ENCODE measurements around the gene LAMC2. TPM values are rescaled to one million over a fixed set of nuclear protein-coding genes. Genes with fewer than 3 reads are reported as not detected.

Gene LAMC2
- total and polyA plus RNA-seq, 9 donors: 0.47 to 33.7 (median 2.9) TPM

DNA sequence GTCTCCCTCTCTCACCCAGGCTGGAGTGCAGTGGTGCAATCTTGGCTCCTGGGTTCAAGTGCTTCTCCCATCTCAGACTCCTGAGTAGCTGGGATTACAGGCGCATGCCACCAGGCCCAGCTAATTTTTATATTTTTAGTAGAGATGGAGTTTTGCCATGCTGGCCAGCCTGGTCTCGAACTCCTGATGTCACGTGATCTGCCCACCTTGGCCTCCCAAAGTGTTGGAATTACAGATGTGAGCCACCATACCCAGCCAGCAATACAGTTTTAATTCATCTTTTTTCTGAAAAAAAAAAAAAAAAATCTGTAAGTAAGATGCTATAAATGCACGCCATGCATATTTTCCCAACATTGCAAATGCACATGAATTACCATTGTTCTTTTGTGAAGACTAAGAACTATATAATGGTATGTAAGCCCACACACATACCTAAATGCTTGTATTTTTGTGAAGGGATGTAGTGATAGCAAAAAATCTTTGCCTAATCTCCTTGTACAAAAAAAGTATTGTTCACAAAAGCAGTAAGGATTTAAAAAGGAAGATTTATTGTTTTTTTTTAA is 8.0 kb downstream of the LAMC2 start:
- TF ChIP-seq, protein P1, sequence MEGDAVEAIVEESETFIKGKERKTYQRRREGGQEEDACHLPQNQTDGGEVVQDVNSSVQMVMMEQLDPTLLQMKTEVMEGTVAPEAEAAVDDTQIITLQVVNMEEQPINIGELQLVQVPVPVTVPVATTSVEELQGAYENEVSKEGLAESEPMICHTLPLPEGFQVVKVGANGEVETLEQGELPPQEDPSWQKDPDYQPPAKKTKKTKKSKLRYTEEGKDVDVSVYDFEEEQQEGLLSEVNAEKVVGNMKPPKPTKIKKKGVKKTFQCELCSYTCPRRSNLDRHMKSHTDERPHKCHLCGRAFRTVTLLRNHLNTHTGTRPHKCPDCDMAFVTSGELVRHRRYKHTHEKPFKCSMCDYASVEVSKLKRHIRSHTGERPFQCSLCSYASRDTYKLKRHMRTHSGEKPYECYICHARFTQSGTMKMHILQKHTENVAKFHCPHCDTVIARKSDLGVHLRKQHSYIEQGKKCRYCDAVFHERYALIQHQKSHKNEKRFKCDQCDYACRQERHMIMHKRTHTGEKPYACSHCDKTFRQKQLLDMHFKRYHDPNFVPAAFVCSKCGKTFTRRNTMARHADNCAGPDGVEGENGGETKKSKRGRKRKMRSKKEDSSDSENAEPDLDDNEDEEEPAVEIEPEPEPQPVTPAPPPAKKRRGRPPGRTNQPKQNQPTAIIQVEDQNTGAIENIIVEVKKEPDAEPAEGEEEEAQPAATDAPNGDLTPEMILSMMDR (IDR thresholded peaks at IDR 0.05): no peak
- Histone ChIP-seq H3K4me3 (no peak overlapping the region), H3K4me1 (ENCODE audit: insufficient read depth) (no peaks in the 10 kb centered on the region), H3K27me3 (no peaks in the 10 kb centered on the region), H3K36me3 (no peaks in the 10 kb centered on the region), H3K9me3 (no peaks in the 10 kb centered on the region), H3K27ac (no peak overlapping the region)
- WGBS, 3 donors: 73 to 98% (median 90%) methylated on average over 4 of the region's 4 CpGs
- intact Hi-C loops (cut with DNase I): no loop called here
- no peak for DNase-seq

DNA sequence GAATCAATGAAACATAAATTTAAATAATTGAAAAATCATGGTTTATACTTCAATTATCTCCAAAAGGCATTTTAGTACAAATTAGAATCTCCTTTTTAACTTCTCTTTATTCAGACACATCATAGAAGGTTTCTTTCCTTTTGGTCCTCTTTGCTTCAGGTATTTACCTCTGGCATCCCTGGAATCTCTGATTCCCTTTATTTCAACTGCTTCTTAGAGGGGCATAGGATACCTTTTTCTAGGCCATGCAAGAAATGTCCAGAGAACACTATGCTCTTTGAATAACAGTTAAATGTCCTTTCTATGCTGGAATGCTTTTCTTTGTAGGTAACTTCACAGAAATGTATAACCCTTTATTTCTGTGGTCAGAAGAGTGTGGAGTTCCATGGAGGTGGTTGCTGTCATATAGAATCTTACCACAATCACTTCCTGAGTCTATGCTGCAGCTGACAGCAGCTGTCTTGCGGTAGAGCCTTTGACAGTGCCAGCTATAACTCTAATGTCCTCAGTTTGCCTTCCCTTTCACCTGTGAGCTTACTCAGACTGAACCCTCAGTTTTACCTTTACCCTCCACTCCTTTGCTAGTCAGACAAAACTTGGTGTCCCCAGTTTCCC is 8.6 kb downstream of the LAMC2 start:
- no peaks in the 10 kb centered on the region for H3K36me3 ChIP-seq
- TF ChIP-seq EP300 (IDR thresholded peaks at IDR 0.05): no peak
- TF ChIP-seq, protein P1 (IDR thresholded peaks at IDR 0.05): no peak
- no peak for TF ChIP-seq POLR2A (IDR thresholded peaks at IDR 0.05)
- intact Hi-C loops (cut with DNase I): no loop called here
- no peaks in the 10 kb centered on the region for H3K27me3 ChIP-seq
- no peaks in the 10 kb centered on the region for H3K9me3 ChIP-seq
- DNase-seq: no peak
- H3K4me1 ChIP-seq (ENCODE audit: insufficient read depth): no peaks in the 10 kb centered on the region
- 83 to 93% (median 92%) methylated on average over 1 of the region's 1 CpG for whole genome bisulfite sequencing, 3 donors
- H3K4me3 ChIP-seq: no peak overlapping the region
- no peak overlapping the region for H3K27ac ChIP-seq

DNA sequence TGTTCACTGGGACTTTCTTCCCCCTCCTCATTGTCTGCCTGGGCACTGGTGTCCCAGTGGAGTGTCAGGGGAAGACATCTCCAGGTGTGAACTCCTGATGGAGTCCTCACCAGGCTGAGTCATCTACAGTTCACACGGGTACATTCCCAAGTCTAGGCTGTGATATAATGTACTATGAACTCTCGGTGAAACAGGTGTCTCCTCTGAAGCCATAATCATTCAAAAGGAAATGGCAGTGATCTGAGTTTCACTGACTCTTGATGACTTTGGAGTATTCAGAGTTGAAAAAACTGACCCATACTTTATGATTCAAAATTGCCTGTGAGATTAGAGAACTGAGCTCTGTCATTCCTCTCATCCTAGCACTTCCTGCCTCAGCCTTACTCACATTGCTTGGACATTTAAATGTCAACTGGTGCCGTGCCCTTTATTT is 9.1 kb downstream of the LAMC2 start:
- H3K9me3 ChIP-seq: no peaks in the 10 kb centered on the region
- intact Hi-C loops (cut with DNase I): no loop called here
- no peaks in the 10 kb centered on the region for H3K4me1 ChIP-seq (ENCODE audit: insufficient read depth)
- no peaks in the 10 kb centered on the region for H3K27me3 ChIP-seq
- H3K36me3 ChIP-seq: no peaks in the 10 kb centered on the region
- TF ChIP-seq POLR2A (IDR thresholded peaks at IDR 0.05): no peak
- TF ChIP-seq, protein P1 (IDR thresholded peaks at IDR 0.05): no peak
- no peak for TF ChIP-seq EP300 (IDR thresholded peaks at IDR 0.05)
- 48 to 67% (median 57%) methylated on average over 3 of the region's 3 CpGs for WGBS, 3 donors
- no peak overlapping the region for H3K4me3 ChIP-seq
- no peak for DNase-seq
- H3K27ac ChIP-seq: no peak overlapping the region

DNA sequence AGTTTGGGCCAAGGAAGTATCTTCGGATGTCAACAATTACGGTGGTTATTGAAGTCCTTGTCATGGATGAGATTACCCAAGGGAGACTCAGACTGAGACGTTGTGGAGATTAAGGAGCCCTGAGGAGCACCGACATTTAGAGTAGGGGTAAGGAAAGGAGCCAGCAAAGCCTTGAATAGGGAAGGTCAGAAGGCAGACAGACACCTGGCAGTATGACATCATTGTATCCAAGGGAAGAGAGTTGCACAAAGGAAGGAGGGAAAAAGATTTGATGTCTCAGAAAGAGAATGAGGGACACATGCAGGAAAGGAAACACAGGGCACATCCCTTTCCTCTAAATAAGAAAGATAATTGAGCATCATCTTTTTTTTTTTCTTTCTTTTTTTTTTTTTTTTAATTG is 11.7 kb downstream of the LAMC2 start:
- Histone ChIP-seq H3K4me3 (no peak overlapping the region), H3K36me3 (no peaks in the 10 kb centered on the region), H3K4me1 (ENCODE audit: insufficient read depth) (no peaks in the 10 kb centered on the region), H3K27me3 (no peaks in the 10 kb centered on the region), H3K27ac (no peak overlapping the region), H3K9me3 (no peaks in the 10 kb centered on the region)
- TF ChIP-seq EP300 (IDR thresholded peaks at IDR 0.05): no peak
- TF ChIP-seq, protein P1 (IDR thresholded peaks at IDR 0.05): no peak
- no peak for TF ChIP-seq POLR2A (IDR thresholded peaks at IDR 0.05)
- 81 to 86% (median 85%) methylated on average over 4 of the region's 4 CpGs for WGBS, 3 donors
- intact Hi-C loops (cut with DNase I): no loop called here
- DNase-seq: no peak

Data from ovary (tissue), 9 donors.